ENCODE measurements around the gene ROR2.

GRCh38 chr9:91946653-91947488, 3.2 kb downstream of the ROR2 start:
- no peak for TF ChIP-seq POLR2A (IDR thresholded peaks at IDR 0.05)
- TF ChIP-seq, protein P1, sequence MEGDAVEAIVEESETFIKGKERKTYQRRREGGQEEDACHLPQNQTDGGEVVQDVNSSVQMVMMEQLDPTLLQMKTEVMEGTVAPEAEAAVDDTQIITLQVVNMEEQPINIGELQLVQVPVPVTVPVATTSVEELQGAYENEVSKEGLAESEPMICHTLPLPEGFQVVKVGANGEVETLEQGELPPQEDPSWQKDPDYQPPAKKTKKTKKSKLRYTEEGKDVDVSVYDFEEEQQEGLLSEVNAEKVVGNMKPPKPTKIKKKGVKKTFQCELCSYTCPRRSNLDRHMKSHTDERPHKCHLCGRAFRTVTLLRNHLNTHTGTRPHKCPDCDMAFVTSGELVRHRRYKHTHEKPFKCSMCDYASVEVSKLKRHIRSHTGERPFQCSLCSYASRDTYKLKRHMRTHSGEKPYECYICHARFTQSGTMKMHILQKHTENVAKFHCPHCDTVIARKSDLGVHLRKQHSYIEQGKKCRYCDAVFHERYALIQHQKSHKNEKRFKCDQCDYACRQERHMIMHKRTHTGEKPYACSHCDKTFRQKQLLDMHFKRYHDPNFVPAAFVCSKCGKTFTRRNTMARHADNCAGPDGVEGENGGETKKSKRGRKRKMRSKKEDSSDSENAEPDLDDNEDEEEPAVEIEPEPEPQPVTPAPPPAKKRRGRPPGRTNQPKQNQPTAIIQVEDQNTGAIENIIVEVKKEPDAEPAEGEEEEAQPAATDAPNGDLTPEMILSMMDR (IDR thresholded peaks at IDR 0.05), result no peak
